ENCODE measurements around the gene PASD1.
"Not testable (repeated sequence)": the region's sequence is repeated elsewhere in the genome, so short reads cannot be mapped to it uniquely, and the experiment has no call there.

The PASD1 gene

GRCh38 chrX:151537572-151537971 lies 25.9 kb upstream of the PASD1 start:
- no peak overlapping the region for H3K27ac ChIP-seq
- TF ChIP-seq, protein P1, sequence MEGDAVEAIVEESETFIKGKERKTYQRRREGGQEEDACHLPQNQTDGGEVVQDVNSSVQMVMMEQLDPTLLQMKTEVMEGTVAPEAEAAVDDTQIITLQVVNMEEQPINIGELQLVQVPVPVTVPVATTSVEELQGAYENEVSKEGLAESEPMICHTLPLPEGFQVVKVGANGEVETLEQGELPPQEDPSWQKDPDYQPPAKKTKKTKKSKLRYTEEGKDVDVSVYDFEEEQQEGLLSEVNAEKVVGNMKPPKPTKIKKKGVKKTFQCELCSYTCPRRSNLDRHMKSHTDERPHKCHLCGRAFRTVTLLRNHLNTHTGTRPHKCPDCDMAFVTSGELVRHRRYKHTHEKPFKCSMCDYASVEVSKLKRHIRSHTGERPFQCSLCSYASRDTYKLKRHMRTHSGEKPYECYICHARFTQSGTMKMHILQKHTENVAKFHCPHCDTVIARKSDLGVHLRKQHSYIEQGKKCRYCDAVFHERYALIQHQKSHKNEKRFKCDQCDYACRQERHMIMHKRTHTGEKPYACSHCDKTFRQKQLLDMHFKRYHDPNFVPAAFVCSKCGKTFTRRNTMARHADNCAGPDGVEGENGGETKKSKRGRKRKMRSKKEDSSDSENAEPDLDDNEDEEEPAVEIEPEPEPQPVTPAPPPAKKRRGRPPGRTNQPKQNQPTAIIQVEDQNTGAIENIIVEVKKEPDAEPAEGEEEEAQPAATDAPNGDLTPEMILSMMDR (IDR thresholded peaks at IDR 0.05): no peak
- no peak for TF ChIP-seq ZFX (IDR thresholded peaks at IDR 0.05; ENCODE audit: borderline replicate concordance)

DNA sequence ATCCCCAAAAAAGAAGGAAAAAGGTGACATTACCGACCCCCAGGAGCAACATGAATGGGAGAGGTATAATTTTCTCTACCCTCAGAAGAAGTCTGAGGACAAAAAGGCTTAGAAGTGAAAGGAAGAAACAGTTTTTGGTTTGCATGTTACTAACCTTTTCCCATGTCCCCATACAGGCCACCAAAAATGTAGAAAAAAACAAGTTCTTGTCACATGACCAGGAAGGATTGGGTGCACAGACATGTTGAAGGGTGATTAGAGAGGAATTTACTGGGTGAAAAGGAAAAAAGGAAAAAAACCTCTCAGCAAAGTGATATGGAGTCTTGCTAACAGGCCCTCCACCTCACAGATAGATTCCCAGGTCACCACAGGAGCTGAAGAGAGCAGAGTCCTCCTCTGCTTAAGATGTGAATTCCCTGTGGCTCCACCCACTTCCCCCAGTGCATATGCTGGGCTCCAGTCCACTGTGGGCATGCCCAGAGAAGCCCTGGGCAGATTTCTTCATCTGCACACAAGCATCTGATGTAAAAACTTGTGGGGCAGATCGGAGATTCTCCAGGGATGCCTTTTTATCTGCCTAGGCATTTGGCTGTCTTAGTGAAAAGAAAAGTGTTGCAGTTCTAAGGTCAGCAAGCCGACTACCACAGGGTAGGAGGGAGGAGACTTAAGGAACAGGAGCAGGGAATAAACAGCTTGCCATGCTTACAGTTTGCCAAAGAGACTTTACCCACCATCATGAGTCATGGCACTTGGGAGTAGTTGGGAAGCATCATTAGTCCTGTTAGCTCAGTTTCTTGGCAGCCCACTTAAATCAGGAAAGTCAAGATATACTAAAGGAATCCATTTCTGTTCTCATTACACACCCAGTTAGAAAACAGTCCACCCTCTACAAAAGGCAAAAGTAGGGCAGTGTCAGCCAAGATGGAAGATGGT lies 25.0 kb upstream of the PASD1 start:
- TF ChIP-seq ZFX (IDR thresholded peaks at IDR 0.05; ENCODE audit: borderline replicate concordance): no peak
- TF ChIP-seq, protein P1 (IDR thresholded peaks at IDR 0.05): no peak
- no peak overlapping the region for H3K27ac ChIP-seq

- no peak overlapping the region for H3K27ac ChIP-seq
- TF ChIP-seq, protein P1 (IDR thresholded peaks at IDR 0.05): no peak
- no peak for TF ChIP-seq ZFX (IDR thresholded peaks at IDR 0.05; ENCODE audit: borderline replicate concordance)
Observed at GRCh38 chrX:151543706-151544105, 19.8 kb upstream of the PASD1 start.

GRCh38 chrX:151546226-151546625 lies 17.2 kb upstream of the PASD1 start:
- H3K27ac ChIP-seq: not testable (repeated sequence)

GRCh38 chrX:151551176-151551575 lies 12.3 kb upstream of the PASD1 start:
- not testable (repeated sequence) for H3K27ac ChIP-seq

DNA sequence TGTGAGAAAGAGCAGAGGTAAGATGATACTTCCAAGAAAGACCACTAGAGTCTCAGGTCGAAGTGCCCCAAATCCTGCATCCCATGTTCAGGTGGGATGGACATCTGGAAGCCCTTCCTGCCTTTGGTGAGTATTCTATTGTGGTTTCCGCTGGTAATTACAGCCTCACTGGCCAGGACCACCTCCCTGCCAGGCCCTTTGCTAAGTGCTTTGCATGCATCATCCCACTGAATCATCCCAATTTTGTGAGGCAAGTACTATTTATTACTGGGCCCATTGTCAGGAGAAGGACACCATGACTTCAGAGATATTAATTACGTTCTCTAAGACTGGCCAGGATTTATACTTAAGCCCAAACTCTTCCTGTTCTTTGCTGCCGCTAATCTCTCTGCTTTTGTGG lies 10.7 kb upstream of the PASD1 start:
- TF ChIP-seq ZFX (IDR thresholded peaks at IDR 0.05; ENCODE audit: borderline replicate concordance): no peak

GRCh38 chrX:151555301-151555700 lies 8.2 kb upstream of the PASD1 start:
- H3K27ac ChIP-seq: not testable (repeated sequence)

More for the DNA sequence above, 10.7 kb upstream of the PASD1 start:
- no peak overlapping the region for H3K27ac ChIP-seq

GRCh38 chrX:151562485-151562884 lies 990 bp upstream of the PASD1 start:
- H3K27ac ChIP-seq: not testable (repeated sequence)

DNA sequence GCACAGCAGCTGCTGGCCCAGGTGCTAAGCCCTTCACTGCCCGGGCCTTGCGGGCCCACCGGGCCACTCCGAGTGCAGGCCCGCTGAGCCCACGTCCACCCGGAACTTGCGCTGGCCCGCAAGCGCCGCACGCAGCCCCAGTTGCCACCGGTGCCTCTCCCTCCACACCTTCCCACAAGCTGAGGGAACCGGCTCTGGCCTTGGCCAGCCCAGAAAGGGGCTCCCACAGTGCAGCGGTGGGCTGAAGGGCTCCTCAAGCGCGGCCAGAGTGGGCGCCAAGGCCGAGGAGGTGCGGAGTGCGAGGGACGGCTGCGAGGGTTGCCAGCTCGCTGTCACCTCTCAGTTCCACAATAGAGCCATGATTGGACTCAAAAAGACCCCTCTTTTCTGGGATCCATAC lies 472 bp upstream of the PASD1 start:
- not testable (repeated sequence) for H3K27ac ChIP-seq

DNA sequence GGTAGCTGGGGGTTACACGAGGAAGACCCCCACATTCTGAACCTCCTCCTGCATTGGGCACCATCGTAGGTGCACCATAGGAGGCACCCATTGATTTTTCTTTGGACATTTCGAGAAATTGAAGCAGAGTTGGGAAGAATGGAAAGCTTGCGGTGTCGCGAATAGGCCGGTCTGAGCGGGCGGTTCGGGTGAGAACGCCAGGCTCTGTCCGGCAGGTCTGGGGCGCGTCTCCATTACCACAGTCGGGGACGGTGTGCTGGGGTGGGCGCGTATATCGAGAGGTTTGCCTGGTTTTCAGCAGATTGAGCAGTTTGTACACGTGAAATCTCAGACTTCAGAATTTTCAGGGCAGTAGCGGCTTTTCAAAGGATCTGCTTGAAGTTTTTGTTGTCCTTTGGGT lies 560 bp downstream of the PASD1 start:
- TF ChIP-seq, protein P1 (IDR thresholded peaks at IDR 0.05): no peak
- TF ChIP-seq ZFX (IDR thresholded peaks at IDR 0.05; ENCODE audit: borderline replicate concordance): no peak
- no peak overlapping the region for H3K27ac ChIP-seq

DNA sequence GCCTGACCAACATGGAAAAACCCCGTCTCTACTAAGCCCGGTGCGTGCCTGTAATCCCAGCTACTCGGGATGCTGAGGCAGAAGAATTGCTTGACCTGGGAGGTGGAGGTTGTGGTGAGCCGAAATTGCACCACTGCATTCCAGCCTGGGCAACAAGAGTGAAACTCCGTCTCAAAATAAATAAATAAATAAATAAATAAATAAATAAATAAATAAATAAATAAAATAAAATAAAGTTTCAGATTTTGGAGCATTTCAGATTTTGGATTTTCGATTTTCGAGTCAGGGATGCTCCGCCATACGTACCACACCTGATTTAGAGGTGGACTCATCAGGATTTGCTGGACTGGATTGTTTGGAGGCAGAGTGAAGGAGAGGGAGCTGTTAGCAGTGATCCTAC lies 3.4 kb downstream of the PASD1 start:
- H3K27ac ChIP-seq: not testable (repeated sequence)
